Mucosa of gallbladder (tissue), 1 donor: ENCODE data around the gene NFIA. TPM values are rescaled to one million over a fixed set of nuclear protein-coding genes. Genes with fewer than 3 reads are reported as not detected.
A peak's percentile ranks its signal among the peaks of the same experiment; 100 is the strongest.
"Not testable (repeated sequence)": the region's sequence is repeated elsewhere in the genome, so short reads cannot be mapped to it uniquely, and the experiment has no call there.

ENCODE experiments used
- DNase-seq: peaks from one replicate; pipeline ENCODE4 v3.0.0-alpha.2; 2020; ENCODE audit warnings: low spot score
- total RNA-seq: library from RNA; stranded (reverse); gene quantifications from one replicate; pipeline ENCODE4 v1.2.1, GENCODE V29; 2021
- donor health status: DM: no; HTN: no; CAD: no.

The NFIA gene
- total RNA-seq, 1 donor from 2014 or later, result 82.8 TPM

- no peak for DNase-seq
These were observed 19.7 kb downstream of the NFIA start for GRCh38 chr1:61102041-61102440.

GRCh38 chr1:61102621-61103020 is 20.3 kb downstream of the NFIA start:
- DNase-seq, result no peak

- no peak for DNase-seq
These were observed 21.9 kb downstream of the NFIA start for GRCh38 chr1:61104220-61104671.

- no peak for DNase-seq
These were observed 25.3 kb downstream of the NFIA start for GRCh38 chr1:61107638-61108037.

GRCh38 chr1:61109158-61109557 is 26.8 kb downstream of the NFIA start:
- peak; percentile 59 for DNase-seq

GRCh38 chr1:61109910-61110309 is 27.5 kb downstream of the NFIA start:
- DNase-seq, result no peak

- DNase-seq, result no peak
These were observed 28.2 kb downstream of the NFIA start for GRCh38 chr1:61110554-61110953.

- no peak for DNase-seq
These were observed 29.0 kb downstream of the NFIA start for GRCh38 chr1:61111084-61112004.

GRCh38 chr1:61114178-61114870 is 32.0 kb downstream of the NFIA start:
- no peak for DNase-seq

GRCh38 chr1:61115436-61115835 is 33.1 kb downstream of the NFIA start:
- no peak for DNase-seq

GRCh38 chr1:61116421-61116820 is 34.1 kb downstream of the NFIA start:
- no peak for DNase-seq

- DNase-seq, result no peak
These were observed 34.9 kb downstream of the NFIA start for GRCh38 chr1:61117283-61117682.

- DNase-seq, result peak; percentile 38
These were observed 36.7 kb downstream of the NFIA start for GRCh38 chr1:61119085-61119484.

GRCh38 chr1:61120246-61120840 is 38.0 kb downstream of the NFIA start:
- no peak for DNase-seq

- no peak for DNase-seq
These were observed 38.6 kb downstream of the NFIA start for GRCh38 chr1:61120998-61121397.

GRCh38 chr1:61121631-61122030 is 39.3 kb downstream of the NFIA start:
- DNase-seq, result no peak

- DNase-seq, result no peak
These were observed 40.0 kb downstream of the NFIA start for GRCh38 chr1:61122389-61122788.

- DNase-seq, result no peak
These were observed 41.0 kb downstream of the NFIA start for GRCh38 chr1:61123326-61123725.

GRCh38 chr1:61124078-61124477 is 41.7 kb downstream of the NFIA start:
- no peak for DNase-seq

- DNase-seq, result no peak
These were observed 42.3 kb downstream of the NFIA start for GRCh38 chr1:61124696-61125095.

- no peak for DNase-seq
These were observed 42.9 kb downstream of the NFIA start for GRCh38 chr1:61125263-61125662.

GRCh38 chr1:61125895-61126294 is 43.5 kb downstream of the NFIA start:
- no peak for DNase-seq

GRCh38 chr1:61126843-61127242 is 44.5 kb downstream of the NFIA start:
- not testable (repeated sequence) for DNase-seq
